ENCODE results near the gene OR2G3.

DNA sequence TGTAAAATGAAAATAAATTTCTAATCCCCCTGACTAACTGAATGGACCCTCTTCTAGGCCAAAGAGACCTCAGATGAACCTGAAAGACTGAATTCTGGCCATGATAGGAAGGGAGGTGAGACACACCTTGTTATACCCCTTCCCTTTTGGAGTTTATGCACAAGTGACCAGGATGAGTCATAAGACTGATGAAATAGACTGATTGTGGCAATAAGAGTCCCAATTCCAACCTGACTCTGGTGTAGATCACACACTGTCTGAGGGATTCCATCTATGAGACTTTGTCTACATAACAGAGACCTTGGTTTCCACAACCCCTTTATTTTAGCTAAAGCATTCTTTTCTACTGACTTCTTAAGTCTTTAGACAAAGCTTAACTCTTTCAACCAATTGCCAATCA, 30.7 kb upstream of the OR2G3 start:
- TF ChIP-seq, protein P1, sequence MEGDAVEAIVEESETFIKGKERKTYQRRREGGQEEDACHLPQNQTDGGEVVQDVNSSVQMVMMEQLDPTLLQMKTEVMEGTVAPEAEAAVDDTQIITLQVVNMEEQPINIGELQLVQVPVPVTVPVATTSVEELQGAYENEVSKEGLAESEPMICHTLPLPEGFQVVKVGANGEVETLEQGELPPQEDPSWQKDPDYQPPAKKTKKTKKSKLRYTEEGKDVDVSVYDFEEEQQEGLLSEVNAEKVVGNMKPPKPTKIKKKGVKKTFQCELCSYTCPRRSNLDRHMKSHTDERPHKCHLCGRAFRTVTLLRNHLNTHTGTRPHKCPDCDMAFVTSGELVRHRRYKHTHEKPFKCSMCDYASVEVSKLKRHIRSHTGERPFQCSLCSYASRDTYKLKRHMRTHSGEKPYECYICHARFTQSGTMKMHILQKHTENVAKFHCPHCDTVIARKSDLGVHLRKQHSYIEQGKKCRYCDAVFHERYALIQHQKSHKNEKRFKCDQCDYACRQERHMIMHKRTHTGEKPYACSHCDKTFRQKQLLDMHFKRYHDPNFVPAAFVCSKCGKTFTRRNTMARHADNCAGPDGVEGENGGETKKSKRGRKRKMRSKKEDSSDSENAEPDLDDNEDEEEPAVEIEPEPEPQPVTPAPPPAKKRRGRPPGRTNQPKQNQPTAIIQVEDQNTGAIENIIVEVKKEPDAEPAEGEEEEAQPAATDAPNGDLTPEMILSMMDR (IDR thresholded peaks at IDR 0.05; ENCODE audit: insufficient read depth, low read depth, low read length), result no peak
- no peak for TF ChIP-seq EZH2 (IDR thresholded peaks at IDR 0.05; ENCODE audit: insufficient read depth, low read length)
